NOMO-1 (cell line): ENCODE data around the gene CYBC1.

Source experiments
- DNase-seq, 2 experiments: peaks; one replicate each; lab custom pipeline; 2025; ENCODE audit not compliant: unreplicated experiment in 2 of 2; lab: John Stamatoyannopoulos, UW

CYBC1 gene

DNA sequence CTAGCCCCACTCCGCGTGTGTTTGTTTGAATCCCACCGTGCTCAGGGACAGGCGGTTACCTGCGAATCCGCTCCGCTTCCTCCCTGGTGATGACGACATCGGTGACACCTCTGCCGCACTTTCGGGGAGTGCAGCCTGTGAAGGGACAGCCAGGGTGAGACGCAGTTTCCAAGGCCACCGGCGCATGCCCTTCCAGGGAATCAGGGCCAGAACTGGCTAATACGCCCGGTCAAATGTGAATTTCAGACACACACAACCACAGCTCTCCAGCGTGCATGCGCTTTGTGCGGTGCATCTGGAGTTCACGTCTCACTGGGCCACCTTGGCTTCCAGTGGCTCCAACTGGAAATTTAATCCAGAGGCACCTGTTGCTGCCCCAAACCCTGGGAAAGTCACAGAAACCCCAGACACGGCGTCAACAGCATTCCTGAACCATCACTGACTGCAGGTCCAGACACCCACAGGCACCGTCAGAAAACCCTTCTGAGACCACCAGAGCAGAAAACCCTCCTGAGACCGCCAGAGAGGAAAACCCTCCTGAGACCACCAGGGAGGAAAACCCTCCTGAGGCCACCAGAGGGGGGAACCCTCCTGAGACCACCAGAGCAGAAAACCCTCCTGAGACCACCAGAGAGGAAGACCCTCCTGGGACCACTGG is 39.0 kb downstream of the CYBC1 start:
- DNase-seq: no peak

DNA sequence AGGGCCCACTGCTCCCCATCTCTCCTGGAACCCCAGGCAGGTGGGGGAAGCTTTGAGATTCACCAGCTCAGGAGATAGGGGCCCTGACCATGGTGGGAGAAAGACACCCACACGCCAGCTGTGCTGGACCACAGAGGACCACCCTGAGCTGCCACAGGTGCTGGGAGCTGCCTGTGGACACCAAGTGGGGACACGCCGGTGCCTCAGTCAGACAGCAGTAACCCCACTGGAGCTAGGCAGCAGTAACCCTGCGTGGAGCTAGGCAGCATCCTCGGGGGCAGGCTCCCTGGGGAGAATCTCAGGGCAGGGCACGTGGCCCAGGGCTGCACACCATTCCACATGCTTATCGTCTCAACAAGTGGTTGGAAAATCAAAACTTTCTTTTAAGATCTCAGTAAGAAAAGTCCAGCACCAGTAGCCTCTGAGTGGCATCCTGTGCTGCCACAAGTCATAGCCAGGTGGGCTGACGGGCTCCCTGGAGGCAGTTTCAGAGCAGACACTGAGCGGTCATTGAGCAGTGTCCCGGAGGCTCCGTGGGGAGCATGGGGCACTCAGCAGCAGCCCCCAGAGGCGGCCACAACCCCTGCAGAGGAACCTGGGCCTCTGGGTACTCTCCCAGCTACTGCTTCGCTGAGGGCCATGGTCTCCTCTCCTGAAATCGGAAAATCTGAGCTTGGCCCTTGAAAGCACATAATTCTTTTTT is 40.4 kb downstream of the CYBC1 start:
- no peak for DNase-seq

DNA sequence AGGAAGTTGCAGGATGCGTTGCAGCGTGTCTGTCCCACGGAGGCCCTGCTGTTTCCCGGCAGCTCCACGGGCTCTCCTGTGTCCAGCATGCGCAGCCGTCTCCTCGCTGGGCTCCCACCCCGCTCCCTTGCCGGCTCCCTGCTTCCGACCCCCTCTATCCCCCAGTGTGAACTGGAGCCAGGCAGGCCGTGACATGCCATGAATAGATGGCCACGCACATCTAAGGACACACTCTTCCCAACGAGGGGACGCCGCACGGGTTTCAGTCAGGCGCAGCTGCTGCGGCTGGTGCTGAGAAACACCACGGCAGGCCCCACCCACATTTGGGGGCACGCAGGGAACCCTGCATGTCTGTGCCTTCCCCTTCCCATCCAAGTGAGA is 41.6 kb downstream of the CYBC1 start:
- no peak for DNase-seq

DNA sequence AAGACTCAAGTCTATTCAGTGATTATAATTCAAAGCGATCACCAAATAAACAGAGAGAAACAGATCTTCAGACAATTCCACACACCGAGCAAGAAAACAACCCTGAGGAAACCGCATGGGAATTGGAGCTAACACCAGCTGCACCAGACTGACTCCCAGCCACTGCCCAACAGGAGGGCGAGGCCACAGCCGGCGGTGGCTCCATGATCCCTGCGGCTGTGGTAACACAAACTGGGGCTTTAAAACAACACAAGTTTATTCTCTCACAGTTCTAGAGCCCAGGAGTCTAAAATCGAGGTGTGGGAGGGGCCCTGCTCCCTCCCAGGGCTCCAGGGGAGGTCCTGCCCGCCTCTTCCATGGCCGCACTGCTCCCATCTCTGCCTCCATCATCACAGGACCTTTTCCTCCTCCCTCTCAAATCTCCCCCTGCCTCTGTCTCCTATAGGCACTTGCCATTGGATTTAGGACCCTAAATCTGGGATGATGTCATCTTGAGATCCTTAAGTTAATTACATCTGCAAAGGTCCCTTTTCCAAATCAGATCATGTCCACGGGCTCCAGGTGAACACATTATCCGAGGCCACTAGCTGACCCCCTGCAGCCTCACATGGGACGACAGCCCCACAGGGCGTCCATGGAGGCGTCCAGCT is 42.1 kb downstream of the CYBC1 start:
- DNase-seq: no peak

DNA sequence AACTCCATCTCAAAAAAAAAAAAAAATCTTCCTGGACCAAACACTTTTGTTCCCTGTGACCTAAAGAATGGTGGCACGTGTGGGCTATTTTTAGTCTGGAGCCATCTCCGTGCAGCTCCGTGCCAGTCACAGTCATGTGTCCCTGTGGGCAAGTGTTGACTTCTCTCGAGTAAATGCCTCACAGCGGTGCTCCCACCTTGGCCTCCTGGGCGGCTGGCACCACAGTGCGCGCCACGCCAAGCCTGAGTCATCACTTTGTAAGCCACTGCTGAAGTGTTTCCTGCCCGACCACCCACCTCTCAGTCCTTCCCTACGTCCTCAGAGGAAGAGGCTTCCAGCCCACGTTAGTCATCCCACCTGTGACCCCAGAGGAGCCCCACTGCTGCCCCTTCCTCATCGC is 43.3 kb downstream of the CYBC1 start:
- no peak for DNase-seq

DNA sequence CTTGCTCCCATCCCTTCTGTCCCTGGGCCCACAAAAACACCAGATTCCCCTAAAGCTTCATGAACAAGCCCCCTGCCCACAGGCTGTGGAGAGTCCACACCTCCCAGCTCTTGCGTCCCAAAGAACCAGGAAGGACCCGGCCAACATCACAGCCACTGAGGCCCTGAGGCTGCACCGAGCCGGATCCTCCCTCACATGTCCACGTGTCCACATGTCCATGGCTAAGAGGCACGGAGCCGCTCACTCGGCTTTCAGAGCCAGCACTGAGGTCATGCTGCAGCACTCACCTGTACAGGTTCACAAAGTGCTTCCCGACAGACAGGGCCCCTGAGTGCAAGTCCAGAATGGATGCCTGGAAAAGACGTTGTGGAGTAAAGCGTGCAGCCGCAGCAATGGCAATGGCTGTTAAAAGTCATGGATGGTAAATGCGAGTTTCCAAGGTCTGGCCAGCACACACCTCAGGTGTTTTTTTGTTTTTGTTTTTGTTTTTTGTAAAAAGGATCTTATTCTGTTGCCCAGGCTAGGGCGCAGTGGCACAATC is 44.4 kb downstream of the CYBC1 start:
- no peak for DNase-seq

DNA sequence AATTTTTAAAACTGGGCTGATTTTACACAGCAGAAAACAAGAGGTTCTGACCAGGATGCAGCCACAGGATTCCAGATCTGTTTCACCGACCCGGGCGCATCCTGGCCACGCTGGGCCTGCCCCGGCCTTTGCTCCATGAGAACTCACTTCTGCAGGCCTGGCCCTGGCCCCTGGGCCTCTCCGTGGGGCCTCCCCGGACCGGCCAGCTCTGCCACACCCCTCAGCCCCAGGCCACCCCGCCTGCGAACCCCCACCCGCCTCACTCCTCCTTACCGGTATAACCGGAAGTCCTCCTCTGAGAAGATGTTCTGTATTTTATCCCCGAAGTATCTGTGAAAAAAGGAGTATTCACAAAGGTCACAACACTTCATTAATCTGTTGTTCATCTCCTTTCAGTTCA is 45.5 kb downstream of the CYBC1 start:
- no peak for DNase-seq

DNA sequence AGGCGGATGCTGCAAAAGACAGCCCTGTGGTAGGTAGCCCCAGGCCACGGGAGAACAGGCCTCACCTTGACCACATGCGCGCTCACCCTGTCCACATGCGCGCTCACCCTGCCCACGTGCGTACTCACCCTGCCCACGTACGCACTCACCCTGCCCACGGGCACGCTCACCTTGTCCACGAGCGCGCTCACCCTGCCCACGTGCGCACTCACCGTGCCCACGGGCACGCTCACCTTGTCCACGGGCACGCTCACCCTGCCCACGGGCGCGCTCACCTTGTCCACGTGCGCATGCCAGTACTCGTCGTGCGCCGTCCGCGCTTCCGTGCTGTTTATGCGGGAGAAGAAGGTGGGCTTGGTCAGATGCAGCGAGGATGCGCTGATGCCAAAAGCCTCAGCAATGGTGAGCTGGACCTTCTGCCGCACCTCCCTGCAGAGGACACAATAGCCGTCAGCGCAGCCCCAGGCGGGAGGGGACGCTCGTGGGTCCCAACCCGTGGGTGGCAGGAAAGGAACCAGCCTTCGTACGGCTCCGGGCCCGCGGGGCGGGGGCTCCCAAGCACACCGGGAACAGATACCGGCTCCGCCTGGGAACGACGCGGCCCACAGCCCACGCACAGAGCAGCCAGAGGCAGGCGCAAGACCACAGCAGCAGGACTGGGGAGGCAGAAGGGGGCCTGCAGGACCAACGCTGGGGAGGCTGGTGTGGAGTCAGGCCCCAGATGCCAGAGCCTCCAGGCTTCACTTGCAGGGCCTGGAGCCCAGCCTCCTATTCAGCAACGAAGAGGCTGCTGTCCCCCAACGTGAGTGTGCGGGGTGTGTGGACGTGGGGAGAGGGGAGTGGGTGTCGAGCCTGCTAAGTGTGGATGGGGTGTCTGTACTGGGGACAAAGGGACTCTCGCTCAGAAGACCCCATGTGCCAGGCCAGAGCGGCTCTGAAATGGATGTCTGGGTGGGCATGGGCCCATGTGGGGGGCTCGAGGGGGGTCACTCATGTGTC is 46.6 kb downstream of the CYBC1 start:
- DNase-seq: no peak

DNA sequence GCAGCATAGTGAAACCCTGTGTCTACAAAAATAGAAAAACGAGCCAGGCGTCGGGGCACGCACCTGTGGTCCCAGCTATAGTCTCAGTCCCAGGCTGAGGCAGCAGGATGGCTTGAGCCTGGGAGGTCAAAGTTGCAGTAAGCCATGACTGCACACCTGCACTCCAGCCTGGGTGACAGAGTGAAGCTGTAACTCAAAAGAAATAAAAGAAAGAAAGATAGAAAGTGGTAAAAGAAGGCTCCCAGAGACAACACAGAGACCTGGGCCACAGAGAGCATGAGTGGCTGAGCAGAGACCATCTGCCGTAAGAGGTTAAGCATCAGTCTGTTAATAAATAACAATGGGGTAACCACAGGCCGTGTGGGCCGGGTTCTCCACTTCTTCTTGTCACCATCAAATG is 47.7 kb downstream of the CYBC1 start:
- no peak for DNase-seq

DNA sequence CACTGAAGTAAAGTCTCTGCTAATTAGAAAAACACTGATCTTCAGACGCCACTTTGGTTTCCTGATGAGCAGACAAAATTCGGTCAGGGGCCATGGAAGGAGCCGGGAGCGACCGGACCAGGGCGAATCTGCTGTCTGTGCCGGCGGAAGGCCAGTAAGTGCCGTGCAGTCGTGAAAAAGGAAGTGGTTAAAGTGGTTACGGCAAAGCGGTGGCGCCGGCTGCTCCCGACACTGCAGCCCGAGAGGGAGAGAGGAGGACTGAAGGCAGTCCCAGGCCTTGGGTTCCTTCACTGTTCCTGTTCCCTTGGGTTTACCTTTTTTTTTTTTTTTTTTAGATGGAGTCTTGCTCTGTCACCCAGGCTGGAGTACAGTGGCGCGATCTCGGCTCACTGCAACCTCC is 49.7 kb downstream of the CYBC1 start:
- peak; percentile 87 to 90 for DNase-seq

DNA sequence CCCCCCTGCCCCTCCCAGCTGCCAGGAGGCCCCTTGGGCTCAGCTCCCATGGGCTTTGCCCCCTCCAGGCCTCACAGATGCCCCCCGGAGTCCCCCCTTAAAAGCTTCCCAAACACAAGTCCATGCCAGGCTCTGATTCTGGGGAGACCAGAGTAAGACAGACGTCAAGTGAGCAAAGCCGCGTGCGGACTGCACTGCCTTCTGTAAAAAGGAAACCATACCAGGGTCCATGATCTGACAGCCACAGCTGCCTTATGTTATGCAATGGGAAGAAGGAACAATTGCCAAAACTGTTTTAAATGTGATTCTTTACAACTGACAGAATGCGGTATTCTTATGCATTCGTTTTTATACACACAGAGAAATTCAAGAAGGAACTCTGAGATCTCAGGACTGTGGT is 50.3 kb downstream of the CYBC1 start:
- peak; percentile 44 to 61 for DNase-seq

DNA sequence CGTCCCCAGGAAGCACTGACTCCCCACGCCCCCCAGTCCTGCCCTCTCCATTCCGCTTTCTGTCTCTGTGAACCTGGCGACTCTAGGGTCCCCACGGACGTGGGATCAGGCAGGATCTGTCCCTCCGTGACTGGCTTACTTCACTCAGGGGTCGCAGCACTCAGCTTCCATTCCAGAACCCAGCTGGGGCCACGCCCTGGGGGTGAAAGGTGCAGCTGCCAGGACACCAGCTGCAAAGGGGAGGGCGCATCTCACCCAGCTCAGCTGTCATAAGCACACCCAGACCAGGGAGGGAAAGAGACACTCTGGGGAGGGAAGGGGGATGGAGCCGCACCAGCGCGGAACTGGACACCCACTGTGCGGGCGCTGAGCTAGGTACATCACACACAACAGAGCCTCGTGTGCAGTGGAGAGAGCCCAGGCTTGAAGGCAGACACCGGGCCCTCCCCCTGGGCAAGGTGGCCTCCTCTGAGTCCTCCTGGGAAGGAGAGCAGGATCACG is 50.9 kb downstream of the CYBC1 start:
- DNase-seq: no peak

DNA sequence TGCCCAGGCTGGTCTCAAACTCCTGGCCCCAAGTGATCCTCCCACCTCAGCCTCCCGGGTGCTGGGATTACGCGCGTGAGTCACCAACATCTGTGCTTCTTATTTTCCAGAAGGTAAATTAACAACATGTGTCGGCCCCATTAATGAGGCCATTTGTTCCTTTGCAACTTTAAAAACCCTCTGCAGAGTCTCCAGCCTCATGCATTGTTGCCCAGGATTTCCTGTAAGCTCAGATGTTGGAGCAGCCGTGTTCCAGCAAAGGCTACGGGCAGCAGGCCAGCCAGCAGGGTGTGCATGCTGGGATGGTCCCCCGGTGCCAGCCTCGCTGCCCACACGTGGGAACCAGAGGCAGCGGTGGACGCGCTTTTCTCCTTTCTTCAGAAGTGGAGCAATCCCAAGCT is 51.5 kb downstream of the CYBC1 start:
- no peak for DNase-seq

DNA sequence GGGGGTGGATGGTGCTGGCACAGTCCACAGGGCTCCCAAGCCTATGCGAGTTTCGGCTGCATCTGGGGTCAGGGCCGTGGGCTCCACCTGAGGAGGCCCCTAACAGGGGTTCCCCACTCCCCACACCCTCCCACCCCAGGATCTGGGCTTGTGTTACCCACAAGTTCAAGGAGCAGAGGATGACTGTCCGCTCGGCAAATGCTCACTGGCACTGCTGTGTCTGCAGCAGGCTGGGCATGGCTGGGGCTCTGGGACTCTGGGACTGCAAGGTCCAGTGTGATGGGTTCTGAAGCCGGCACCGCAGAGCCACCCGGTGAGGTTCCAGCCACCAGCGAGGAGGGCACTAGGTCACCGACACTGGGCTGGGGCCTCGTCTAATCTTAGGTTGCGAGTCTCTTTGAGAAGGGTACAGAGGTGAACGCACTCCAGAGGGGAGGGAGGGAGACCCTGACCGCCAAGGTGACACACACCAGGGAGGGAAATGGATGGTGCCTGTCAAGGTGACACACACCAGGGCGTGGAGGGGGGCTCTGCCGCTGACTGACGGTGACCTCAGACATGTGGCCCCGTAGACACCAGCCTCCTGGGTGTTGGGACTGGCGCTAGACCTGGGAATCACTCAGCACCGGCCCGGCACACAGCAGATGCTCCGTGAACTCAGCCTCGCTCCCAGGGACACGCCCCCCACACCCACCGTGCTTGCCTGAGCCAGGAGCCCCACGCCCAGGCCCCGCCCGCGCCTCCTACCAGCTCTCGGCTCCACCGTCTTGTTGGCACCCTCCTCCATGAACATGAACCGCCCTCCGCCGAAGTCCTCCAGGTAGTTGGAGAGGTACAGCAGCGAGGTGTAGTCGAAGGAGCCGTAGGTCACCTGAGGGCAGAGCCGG is 52.9 kb downstream of the CYBC1 start:
- no peak for DNase-seq

DNA sequence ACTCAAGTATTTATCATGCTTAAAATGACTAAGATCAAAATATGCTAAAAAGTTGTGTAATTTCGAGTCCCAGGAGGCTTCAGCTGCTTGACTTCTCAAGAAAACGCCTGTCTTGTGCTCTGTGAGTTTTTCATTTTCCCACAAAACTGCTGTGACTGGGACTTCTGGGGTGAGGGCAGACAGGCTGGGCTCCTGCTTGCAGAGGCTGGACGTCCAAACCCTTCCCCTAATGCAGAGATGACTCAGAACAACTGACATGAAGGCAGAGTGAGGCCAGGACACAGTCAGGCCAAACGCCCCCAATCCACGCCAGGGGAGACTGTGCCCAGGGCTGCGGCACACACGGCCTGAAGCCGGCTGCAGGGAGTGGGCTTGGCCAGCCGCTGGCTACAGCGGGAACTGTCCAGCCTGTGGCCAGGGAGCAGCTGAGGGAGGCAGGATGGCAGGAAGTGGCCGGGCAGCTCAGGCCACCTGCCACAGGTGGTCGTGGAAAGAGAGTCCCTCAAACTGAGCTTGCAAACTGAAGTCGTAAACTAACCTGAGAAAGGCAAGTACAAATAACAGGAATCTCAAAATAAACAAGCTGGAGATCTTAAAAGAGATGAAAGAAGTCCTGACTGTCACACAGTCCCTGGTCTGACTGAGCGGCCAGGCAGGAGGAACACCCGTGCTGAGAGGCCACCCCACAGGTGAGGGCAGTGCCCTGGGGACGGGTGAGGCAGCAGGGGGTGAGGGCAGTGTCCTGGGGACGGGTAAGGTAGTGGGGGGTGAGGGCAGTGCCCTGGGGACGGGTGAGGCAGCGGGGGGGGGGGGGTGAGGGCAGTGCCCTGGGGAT is 53.7 kb downstream of the CYBC1 start:
- DNase-seq: no peak

DNA sequence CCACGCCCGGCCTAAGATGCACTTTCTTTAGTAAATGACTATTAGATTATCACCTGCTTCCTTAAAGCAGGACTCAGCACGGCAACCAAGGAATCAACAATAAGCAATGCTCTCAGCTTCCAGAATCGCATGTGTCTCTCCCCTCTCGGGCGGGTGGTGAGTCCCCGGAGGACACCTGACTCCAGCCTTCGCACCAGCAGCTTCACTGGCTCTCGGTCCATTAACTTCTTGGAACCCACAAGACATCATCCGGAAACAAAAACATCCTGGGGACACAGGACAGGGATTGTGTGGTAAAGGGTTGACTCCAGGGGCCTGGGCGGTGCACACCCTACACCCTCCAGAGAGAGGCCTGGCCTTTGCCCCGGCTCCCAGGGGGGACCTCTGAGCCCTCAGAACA is 56.3 kb downstream of the CYBC1 start:
- no peak for DNase-seq

DNA sequence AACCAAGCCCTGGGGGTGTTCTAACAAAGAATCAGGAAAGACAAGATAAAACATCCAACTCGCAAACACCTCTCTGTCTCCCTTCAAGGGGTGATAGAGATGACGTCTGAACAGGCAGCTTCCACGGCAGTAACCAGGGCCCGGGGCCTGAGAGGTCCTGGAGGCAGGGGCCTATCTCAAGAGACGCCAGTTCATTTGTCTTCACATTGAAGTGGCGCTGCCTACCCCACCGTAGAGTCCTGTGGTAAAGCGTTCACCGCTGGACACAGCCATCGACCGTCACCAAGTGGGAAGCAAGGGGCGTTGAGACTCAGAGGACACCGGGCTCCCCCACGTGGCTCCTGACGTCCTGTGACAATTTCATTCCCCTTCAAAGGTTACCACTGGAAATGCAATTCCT is 57.6 kb downstream of the CYBC1 start:
- DNase-seq: no peak
